ENCODE data around the gene P4HA3. TPM values are rescaled to one million over a fixed set of nuclear protein-coding genes. Genes with fewer than 3 reads are reported as not detected.

The P4HA3 gene
- total and polyA plus RNA-seq, 9 of the 15 experiments (the other 6 are each of a cell fraction or from before 2014, with no cell fraction given), result 0.01 to 0.03 TPM; not detected in 7

DNA sequence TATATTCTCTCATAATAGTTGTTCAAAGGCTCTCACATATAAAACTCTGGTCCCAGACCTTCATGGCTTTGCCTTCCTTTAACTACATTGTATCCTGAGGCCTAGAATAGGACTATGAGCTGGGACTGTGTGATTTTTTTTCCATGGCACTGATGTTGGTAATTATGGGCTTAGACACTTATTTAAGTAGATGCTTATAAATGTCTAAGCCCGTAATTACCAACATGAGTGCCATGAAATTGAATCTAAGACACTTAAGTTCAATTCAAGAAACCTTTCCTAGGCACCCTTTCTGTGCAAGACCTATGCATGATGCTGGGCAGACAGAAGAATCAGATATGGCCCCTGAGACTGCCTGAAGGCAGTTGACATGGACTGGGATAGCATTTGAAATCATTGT is 63.0 kb downstream of the P4HA3 start:
- Histone ChIP-seq H3K27me3 (ENCODE audit: control insufficient read depth in 2 of 2, insufficient read depth in 2 of 2, low read length in 2 of 2) (no peaks in the 10 kb centered on the region), H3K27ac (ENCODE audit: extremely low read depth, low read depth, low read length) (no peak overlapping the region), H3K9me1 (ENCODE audit: control insufficient read depth, insufficient read depth, low read length) (no peaks in the 10 kb centered on the region), H3K4me1 (replicated peaks in 1 of 2; ENCODE audit: control insufficient read depth in 2 of 2, insufficient read depth in 2 of 2, low read length in 2 of 2) (no peaks in the 10 kb centered on the region), H4K20me1 (replicated peaks; ENCODE audit: control insufficient read depth, insufficient read depth, low read length) (no peaks in the 10 kb centered on the region), H3K4me3 (no peak overlapping the region), H3K9me3 (replicated peaks; ENCODE audit: control insufficient read depth, insufficient read depth, low read depth, low read length) (no peaks in the 10 kb centered on the region), H3K36me3 (ENCODE audit: control insufficient read depth, insufficient read depth, low read length) (peaks cover 86% of the 10 kb centered on the region), H2AFZ (ENCODE audit: low read depth, low read length) (no peak overlapping the region), H3K9ac (ENCODE audit: insufficient read depth in 1 of 2, low read depth in 2 of 2, low read length in 2 of 2) (no peak overlapping the region), H3K4me2 (ENCODE audit: insufficient read depth, low read length) (no peak overlapping the region), H3K79me2 (ENCODE audit: control insufficient read depth, insufficient read depth, low read length) (no peaks in the 10 kb centered on the region)
- ChIA-PET POLR2A (no interaction called here), CTCF (ENCODE audit: low intra/inter-chr PET ratio) (no interaction called here)
- WGBS (ENCODE audit: insufficient coverage, low coverage, missing lambda C conversion rate), result 82% methylated on average over 1 of the region's 1 CpG
- in situ Hi-C loops (cut with MboI) (loop anchor here (5.0 kb wide), 1 partner anchor 309 kb away; no protein-coding TSS in a partner anchor), intact Hi-C loops (cut with micrococcal nuclease) (no loop called here)
- BruUV-seq (replicated peaks), result no TSS peak
- DNase-seq (ENCODE audit: extremely low read depth in 1 of 4, low spot score in 3 of 4) (no peak), FAIRE-seq (no peak), ATAC-seq (no peak)
- TF ChIP-seq ATF3 (IDR thresholded peaks at IDR 0.05), result no peak
- TF ChIP-seq ATF3 (CRISPR knock-in tag; conservative IDR thresholded peaks at IDR 0.05), result no peak
- TF ChIP-seq, protein P1, sequence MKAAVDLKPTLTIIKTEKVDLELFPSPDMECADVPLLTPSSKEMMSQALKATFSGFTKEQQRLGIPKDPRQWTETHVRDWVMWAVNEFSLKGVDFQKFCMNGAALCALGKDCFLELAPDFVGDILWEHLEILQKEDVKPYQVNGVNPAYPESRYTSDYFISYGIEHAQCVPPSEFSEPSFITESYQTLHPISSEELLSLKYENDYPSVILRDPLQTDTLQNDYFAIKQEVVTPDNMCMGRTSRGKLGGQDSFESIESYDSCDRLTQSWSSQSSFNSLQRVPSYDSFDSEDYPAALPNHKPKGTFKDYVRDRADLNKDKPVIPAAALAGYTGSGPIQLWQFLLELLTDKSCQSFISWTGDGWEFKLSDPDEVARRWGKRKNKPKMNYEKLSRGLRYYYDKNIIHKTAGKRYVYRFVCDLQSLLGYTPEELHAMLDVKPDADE (conservative IDR thresholded peaks at IDR 0.05; ENCODE audit: control insufficient read depth, low read depth, low read length), result no peak
- TF ChIP-seq ZFPM2 (CRISPR knock-in tag; IDR thresholded peaks at IDR 0.05), result no peak
- TF ChIP-seq RHOXF2B (CRISPR knock-in tag; conservative IDR thresholded peaks at IDR 0.05), result no peak
- no peak for TF ChIP-seq IRF2 (CRISPR knock-in tag; IDR thresholded peaks at IDR 0.05)
- TF ChIP-seq GTF2E2 (tag; IDR thresholded peaks at IDR 0.05), result no peak
- no peak for TF ChIP-seq SIN3A (IDR thresholded peaks at IDR 0.05; ENCODE audit: borderline replicate concordance in 2 of 2, control insufficient read depth in 1 of 2, low read depth in 2 of 2, low read length in 2 of 2)
- no peak for TF ChIP-seq TSHZ1 (CRISPR knock-in tag; IDR thresholded peaks at IDR 0.05)
- no peak for TF ChIP-seq ARID1B (IDR thresholded peaks at IDR 0.05)
- no peak for TF ChIP-seq MTA1 (IDR thresholded peaks at IDR 0.05; ENCODE audit: borderline replicate concordance)
- TF ChIP-seq ZFP1 (CRISPR knock-in tag; IDR thresholded peaks at IDR 0.05), result no peak
- no peak for TF ChIP-seq NR2C2 (CRISPR knock-in tag; IDR thresholded peaks at IDR 0.05)
- no peak for TF ChIP-seq NR2C2 (tag; IDR thresholded peaks at IDR 0.05)
- TF ChIP-seq, protein P2, sequence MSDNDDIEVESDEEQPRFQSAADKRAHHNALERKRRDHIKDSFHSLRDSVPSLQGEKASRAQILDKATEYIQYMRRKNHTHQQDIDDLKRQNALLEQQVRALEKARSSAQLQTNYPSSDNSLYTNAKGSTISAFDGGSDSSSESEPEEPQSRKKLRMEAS (CRISPR knock-in tag; IDR thresholded peaks at IDR 0.05), result no peak
- no peak for TF ChIP-seq TEAD4 (IDR thresholded peaks at IDR 0.05; ENCODE audit: low read length)
- TF ChIP-seq TEAD4 (CRISPR knock-in tag; IDR thresholded peaks at IDR 0.05; ENCODE audit: borderline replicate concordance), result no peak
- TF ChIP-seq ATF1 (CRISPR knock-in tag; IDR thresholded peaks at IDR 0.05), result no peak
- TF ChIP-seq ATF1 (tag; IDR thresholded peaks at IDR 0.05), result no peak
- no peak for TF ChIP-seq NFE2 (IDR thresholded peaks at IDR 0.05; ENCODE audit: low read depth)
- TF ChIP-seq CREM (IDR thresholded peaks at IDR 0.05; ENCODE audit: low read depth), result no peak
